Right ventricle myocardium inferior (tissue), 1 donor: ENCODE data around the gene FAM219B. TPM values are rescaled to one million over a fixed set of nuclear protein-coding genes. Genes with fewer than 3 reads are reported as not detected.
"Not testable (repeated sequence)": the region's sequence is repeated elsewhere in the genome, so short reads cannot be mapped to it uniquely, and the experiment has no call there.

Experiments used
- ATAC-seq: fragments of 200-7000 bp; cut with Tn5 transposase; one replicate; pipeline ENCODE4 v1.9.1; 2020; ENCODE audit warnings: mild to moderate bottlenecking, moderate library complexity
- DNase-seq: peaks from one replicate; pipeline ENCODE4 v3.0.0; 2021; ENCODE audit errors: missing footprints
- intact Hi-C: fragments of 100-400 bp; cut with DNase I; formaldehyde crosslinking; loops from one replicate; pipeline ENCODE4 v1.11.0; 2022
- long read RNA-seq: library from polyadenylated mRNA; unstranded; transcript quantifications from one replicate; pipeline ENCODE4 v2.0.0, GENCODE V29; 2021
- total RNA-seq: library from RNA; stranded (reverse); fragmentation: NEBNext Ultra II Directional; extraction: Animal tissue kit (Norgen Biotek cat#: 25700); gene quantifications from one replicate; pipeline ENCODE4 v1.2.1, GENCODE V29; 2021
- donor health status: DM: no; HTN: yes; CAD: no; lungs with severe emphysema.

Gene FAM219B
- 110 TPM for total RNA-seq
- long read RNA-seq, transcript FAM219B-201 (5 exons, 3,550 nt) = major isoform, 35 of 60 reads
- long read RNA-seq, transcript FAM219B-217 (4 exons, 3,219 nt) = minor isoform, 6 of 60 reads
- long read RNA-seq, partial matches to known transcripts = 5 of 60 reads
- long read RNA-seq, other reads (novel, unspliced or antisense) = 8 of 60 reads

DNA sequence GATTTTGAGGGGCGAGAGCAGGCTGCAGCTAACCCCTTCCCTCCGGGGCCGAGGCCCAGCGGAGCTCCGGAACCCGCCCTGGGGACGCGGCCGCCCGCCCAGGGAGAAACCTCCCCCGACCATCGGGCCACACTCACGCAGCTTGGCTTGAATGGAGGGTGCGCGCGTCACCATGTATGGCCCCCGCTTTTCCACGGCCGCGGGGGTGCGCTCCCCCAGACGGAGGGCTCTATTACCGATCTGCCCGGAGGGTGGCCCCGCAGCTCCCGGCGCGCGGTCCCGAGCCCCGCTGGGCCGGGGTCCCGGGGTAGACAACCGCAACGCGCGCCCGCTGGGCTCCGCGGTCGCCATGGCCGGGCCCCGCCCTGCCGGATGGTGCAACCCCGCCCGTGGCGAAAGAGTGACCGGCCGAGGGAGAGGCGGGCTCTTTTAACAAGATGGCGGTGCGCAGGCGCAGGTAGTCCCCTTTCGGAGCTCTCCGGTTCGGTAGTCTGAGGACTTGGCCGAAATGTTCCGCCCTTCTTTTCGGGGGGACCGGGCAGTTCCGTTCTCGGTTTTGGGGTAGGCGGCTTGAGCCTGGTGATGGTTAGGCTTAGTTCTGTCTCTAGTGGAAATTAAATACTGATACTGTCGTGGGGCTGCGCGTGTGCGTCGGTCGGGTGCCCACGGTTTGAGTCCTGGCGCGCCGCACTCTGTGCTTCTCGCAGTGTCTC lies at the start of gene FAM219B:
Gene FAM219B (minus strand): TSS at position 402 of the 713 bp plus-strand sequence. CDS start 51 bp downstream, at position 351.
- intact Hi-C loops = loop anchor here (2.0 kb wide), 2 partner anchors 30 to 64 kb away; partner anchors contain the start of gene ULK3
- DNase-seq = peak; percentile 98
- peak; percentile 94 for ATAC-seq

- peak; percentile 88 for DNase-seq
- intact Hi-C loops = loop anchor here (5.0 kb wide), 1 partner anchor 246 kb away; the partner anchor contains the start of gene C15orf39
- peak; percentile 64 for ATAC-seq
Observed at GRCh38 chr15:74955796-74956647, 49.4 kb upstream of the FAM219B start.

GRCh38 chr15:74955017-74955416 lies 48.4 kb upstream of the FAM219B start:
- no peak for ATAC-seq
- DNase-seq = no peak
- intact Hi-C loops = loop anchor here (5.0 kb wide), 1 partner anchor 247 kb away; the partner anchor contains the start of gene C15orf39

DNA sequence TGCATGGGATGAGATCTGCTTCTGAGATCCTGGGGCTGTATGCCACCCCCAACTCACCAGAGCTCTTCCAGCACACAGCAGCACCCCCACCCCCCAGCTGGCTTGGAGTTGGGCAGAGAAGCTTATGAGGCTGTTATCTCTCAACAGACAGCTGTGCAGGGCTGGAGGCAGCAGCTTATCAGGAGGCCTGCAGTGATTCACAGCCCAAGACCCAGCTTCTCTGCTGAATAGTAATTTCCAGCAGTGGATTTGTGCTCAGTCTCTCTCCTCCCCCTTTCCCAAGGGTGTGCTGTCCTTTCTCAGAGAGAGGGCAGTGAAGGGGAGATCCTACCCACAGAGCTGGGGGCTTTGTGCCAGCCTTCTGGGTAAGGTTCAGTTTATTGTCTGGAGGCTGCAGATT lies 47.9 kb upstream of the FAM219B start:
- ATAC-seq = no peak
- intact Hi-C loops = loop anchor here (5.0 kb wide), 1 partner anchor 317 kb away; no protein-coding TSS in a partner anchor
- no peak for DNase-seq

DNA sequence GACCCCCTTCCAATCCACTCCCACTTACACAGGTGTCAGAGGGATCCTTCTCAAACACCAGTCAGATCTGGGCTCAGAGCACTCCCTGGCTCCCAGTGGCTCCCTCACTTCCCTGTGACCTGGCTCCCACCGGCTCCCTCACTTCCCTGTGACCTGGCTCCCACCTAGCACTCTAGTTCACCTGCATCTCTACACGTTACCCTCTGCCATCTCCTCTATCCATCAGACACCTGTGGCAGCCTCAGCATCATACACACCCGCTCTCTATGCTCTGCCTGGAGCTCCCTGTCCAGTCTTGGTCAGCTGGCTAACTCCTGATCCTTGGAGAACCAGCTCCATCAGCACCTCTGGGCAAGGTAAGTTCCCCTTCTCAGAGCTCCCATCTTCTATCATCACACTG lies 44.4 kb upstream of the FAM219B start:
- DNase-seq (no peak), ATAC-seq (no peak)
- intact Hi-C loops = loop anchor here (5.0 kb wide), 1 partner anchor 314 kb away; no protein-coding TSS in a partner anchor

GRCh38 chr15:74950078-74950908 lies 43.6 kb upstream of the FAM219B start:
- no peak for DNase-seq
- peak; percentile 65 for ATAC-seq
- intact Hi-C loops = loop anchor here (1.0 to 5.0 kb wide), 2 partner anchors 179 to 313 kb away; no protein-coding TSS in a partner anchor

DNA sequence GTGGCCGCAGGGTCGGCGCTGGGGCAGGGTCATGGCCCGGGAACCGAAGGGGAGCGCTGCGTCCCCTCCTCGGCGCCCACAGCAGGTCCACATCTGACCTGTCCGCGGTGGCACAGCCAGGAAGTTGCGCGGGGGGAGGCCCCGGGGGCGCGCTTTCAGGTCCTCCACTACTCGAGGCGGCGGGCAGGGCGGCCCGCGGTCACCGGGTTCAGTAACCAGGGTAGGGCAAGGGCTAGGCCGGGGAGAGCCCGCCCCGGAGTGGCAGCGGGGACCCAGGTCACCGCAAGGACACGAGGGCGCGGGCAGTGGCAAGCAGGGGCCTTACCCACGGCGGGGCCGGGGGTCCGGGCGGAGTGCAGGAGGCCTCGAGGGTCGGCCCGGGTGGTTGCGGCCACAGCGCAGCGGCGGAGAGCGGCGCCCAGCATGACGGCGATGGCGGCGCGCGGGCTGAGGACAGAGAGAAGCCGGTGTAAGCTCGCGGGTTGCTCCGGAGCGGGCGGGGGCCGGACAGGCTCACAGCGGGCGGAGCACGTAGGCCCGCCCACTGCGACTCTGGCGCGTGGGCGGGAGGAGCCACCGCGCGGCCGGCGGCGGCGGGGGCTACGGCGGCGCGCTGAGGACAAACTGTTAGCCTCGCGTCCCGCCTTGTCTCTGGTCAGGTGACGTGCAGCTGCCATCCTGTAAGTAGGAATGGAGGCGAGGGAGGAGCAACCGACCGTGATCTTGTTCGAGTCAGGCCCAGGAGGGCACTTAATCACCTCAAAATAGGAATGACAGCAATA lies 31.1 kb upstream of the FAM219B start, which contains the start of gene COX5A:
Gene COX5A (minus strand): TSS at position 484 of the 782 bp plus-strand sequence. CDS start 59 bp downstream, at position 425.
- DNase-seq = peak; percentile 97
- intact Hi-C loops = loop anchor here (2.0 kb wide), 1 partner anchor 31 kb away; the partner anchor contains the start of gene FAM219B
- peak; percentile 99 for ATAC-seq

GRCh38 chr15:74937272-74937589 lies 30.6 kb upstream of the FAM219B start:
- peak; percentile 45 for ATAC-seq
- intact Hi-C loops = loop anchor here (2.0 kb wide), 1 partner anchor 30 kb away; the partner anchor contains the start of gene FAM219B
- DNase-seq = no peak

- intact Hi-C loops, ATAC-seq, DNase-seq: not testable (repeated sequence)
Observed at GRCh38 chr15:74935193-74935592, 28.5 kb upstream of the FAM219B start.

DNA sequence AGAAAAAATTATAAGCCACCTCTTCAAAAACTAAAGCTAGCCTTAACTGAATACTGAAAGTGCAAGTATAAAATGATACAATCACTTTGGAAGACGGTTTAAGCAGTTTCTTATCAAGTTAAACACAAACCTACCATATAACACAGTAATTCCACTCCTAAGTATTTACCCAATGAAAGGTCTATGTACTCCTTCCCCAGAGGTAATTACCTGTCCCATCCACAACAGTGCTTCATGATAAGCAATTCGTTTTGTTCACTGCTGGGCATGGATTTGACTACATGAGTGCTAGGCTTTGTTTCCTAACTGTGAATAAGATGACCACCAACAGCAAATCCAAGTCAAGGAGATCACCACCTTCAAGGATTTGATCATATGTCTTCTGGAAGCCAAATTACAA lies 26.9 kb upstream of the FAM219B start:
- DNase-seq (no peak), ATAC-seq (no peak)
- intact Hi-C loops = no loop called here

GRCh38 chr15:74928771-74929198 lies 22.1 kb upstream of the FAM219B start:
- no peak for ATAC-seq
- intact Hi-C loops = no loop called here
- no peak for DNase-seq

GRCh38 chr15:74924525-74924924 lies 17.9 kb upstream of the FAM219B start:
- no peak for ATAC-seq
- no peak for DNase-seq
- intact Hi-C loops = no loop called here

DNA sequence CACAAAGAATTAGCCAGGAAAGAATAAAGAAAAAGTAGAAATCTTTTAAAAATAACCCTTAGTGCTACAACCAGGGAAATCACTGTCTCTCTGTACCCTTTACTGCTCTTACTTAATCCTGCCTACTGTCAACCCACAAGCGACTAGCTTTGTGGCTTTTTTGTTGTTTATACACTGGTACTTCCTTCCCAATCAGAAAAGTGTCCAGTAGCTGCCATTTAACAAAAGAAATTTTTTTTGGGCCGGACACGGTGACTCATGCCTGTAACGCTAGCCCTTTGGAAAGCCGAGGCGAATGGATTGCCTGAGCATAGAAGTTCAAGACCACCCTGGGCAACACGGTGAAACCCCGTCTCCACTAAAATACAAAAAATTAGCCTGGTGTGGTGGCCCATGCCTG lies 13.8 kb upstream of the FAM219B start:
- intact Hi-C loops = no loop called here
- ATAC-seq (no peak), DNase-seq (no peak)

- no peak for ATAC-seq
- intact Hi-C loops = no loop called here
- DNase-seq = no peak
Observed at GRCh38 chr15:74917676-74918075, 11.0 kb upstream of the FAM219B start.

- ATAC-seq, DNase-seq, intact Hi-C loops: not testable (repeated sequence)
Observed at GRCh38 chr15:74913799-74914198, 7.1 kb upstream of the FAM219B start.

- intact Hi-C loops = no loop called here
- DNase-seq = no peak
- ATAC-seq = no peak
Observed at GRCh38 chr15:74913041-74913440, 6.4 kb upstream of the FAM219B start.

GRCh38 chr15:74908635-74909034 lies 2.0 kb upstream of the FAM219B start:
- no peak for ATAC-seq
- no peak for DNase-seq
- intact Hi-C loops = no loop called here
